Stimulated activated CD8-positive, alpha-beta memory T cell treated with anti-CD3 and anti-CD28 coated beads, Interleukin-4, amount 100 ng/mL, for 4 hours (primary cell): ENCODE results near the gene FBLN1.
"Not testable (repeated sequence)": the region's sequence is repeated elsewhere in the genome, so short reads cannot be mapped to it uniquely, and the experiment has no call there.

Source experiments
- DNase-seq, 2 donors: peaks; one replicate each; pipeline ENCODE4 v3.0.0-alpha.2; 2020; ENCODE audit warnings: low read depth in 2 of 2, low spot score in 1 of 2

The FBLN1 gene

GRCh38 chr22:45600790-45601730 lies 98.4 kb downstream of the FBLN1 start:
- DNase-seq = no peak

- no peak for DNase-seq
Measured at GRCh38 chr22:45602004-45602733, 99.5 kb downstream of the FBLN1 start.

DNA sequence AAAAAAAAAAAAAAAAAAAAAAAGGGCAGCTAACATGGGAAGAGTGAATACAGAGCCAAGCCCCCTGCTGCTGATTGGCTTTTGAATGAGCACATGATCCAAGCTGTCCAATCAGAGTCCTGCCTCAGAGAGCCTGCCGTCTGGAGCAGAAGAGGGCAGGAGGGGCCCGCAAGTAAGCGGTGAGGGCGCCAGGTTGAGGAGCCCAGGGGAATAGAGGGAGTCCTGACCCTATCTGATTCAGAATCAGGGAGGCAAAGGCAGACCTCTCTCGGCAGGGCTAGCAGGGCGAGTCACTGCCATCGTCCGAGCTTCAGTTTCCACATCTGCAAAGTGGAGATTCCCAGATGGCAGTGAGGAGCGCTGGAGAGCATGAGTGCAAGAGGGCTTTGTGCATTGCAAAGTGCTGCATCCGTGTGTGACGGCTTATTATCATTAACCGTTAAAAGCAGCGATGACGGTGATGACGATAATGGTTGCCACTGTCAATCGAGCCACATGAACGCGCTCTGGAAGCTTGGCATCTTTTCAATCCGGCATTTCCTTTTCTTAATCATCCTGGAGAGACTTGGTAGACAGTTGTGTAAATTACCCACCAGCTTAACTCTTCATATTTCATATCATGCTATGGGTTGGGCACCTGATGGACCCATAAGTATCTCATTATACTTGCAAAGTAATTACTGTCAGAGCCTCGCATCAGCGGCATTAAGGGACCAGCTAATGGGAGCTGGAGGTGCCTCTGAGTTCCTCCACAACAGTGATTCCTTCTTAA lies 100.3 kb downstream of the FBLN1 start:
- DNase-seq = no peak

- DNase-seq = no peak
Measured at GRCh38 chr22:45603619-45604018, 100.9 kb downstream of the FBLN1 start.

- not testable (repeated sequence) for DNase-seq
Measured at GRCh38 chr22:45608045-45608444, 105.4 kb downstream of the FBLN1 start.

- no peak for DNase-seq
Measured at GRCh38 chr22:45608763-45609180, 106.1 kb downstream of the FBLN1 start.

DNA sequence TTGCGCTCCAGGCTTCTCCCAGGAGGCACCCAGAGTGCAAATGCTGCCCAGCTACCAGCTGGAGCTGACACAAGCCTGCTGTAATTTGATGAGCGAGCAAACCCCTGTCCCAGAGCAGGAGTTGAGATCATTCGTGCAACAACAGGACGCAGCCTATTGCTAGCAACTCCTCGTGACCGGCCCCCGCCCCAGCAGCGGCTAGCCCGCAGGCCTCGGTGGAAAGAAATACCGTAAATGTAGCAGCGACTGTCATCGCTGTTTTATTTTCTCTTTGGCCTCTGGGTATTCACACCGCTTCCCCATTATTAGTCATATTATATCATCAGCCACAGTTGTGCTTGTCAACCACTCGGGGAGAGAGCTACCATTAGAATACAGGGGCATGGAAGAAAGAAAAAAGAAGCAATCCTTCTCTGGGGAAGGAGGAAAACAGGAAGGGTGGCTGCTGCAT lies 109.8 kb downstream of the FBLN1 start:
- no peak for DNase-seq

DNA sequence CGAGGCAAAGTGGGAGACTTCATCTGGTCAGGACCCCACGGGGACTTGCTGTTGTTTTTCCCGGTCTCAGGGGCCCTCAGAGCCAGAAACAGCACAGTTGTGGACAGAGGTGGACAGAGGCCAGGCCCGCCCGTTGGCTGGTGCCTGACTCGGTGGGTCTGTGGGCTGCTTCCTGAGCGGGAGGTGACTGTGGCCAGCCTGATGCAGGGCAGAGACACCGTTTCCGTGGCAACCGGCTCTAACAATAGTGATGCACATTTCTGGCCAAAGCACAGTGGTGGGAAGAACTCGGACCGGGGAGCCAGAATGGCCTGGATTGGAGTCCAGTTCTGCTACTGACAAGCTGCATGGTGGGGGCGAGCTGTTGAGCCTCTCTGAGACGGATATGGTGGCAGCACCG lies 110.3 kb downstream of the FBLN1 start:
- no peak for DNase-seq

GRCh38 chr22:45615364-45615763 lies 112.7 kb downstream of the FBLN1 start:
- DNase-seq = no peak

GRCh38 chr22:45616432-45616831 lies 113.7 kb downstream of the FBLN1 start:
- DNase-seq = no peak

DNA sequence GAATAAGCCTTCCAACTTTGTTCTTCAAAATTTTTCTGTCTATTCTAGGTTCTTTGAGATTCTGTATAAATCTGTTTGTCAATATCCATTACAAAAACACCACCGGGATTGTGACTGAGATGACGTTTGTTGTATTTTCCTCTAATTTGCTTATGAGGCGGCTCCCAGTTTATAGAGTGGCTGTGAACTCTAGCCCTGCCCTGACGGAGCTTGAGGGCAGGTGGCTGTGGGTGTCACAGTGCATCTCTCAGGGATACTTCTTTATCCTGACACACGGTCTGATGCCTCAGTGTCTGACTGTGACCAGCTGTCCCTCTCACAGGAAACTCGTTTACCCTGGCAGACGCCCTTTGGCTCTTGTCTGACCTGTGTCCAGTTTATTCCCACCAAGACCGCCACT lies 115.3 kb downstream of the FBLN1 start:
- DNase-seq = no peak

DNA sequence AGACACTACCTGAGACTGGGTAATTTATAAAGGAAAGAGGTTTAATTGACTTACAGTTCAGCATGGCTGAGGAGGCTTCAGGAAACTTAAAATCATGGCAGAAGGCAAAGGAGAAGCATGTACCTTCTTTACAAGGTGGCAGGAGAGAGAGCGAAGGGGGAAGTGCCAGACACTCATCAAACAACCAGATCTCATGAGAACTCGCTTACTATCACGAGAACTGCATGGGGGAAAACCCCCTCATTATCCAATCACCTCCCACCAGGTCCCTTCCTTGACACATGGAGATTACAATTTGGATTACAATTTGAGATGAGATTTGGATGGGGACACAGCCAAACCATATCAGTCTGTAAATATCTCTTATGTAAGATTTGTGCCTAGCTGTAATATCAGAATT lies 118.0 kb downstream of the FBLN1 start:
- DNase-seq = no peak

GRCh38 chr22:45621836-45622600 lies 119.3 kb downstream of the FBLN1 start:
- DNase-seq = no peak

DNA sequence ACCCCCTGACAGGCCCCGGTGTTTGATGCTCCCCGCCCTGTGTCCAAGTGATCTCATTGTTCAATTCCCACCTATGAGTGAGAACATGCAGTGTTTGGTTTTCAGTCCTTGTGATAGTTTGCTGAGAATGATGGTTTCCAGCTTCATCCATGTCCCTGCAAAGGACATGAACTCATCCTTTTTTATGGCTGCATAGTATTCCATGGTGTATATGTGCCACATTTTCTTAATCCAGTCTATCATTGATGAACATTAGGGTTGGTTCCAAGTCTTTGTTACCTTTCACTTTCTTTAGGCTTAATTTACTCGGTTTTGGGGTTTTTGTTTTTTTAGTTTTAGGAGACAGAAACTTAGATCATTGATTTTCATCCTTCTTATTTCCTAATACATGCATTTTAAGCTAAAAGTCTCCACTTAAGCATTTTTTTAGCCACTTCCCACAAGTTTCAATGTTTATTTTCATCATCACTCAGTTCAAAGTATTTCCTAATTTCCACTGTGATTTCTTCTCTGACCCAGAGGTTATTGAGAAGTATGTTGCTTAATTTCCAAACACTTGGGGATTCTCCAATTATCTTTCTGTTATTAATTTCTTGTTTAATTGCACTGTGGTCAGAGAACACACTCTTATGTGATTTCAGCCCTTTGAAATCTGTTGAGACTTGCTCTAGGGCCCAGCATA lies 120.9 kb downstream of the FBLN1 start:
- not testable (repeated sequence) for DNase-seq

- no peak for DNase-seq
Measured at GRCh38 chr22:45626198-45626651, 123.5 kb downstream of the FBLN1 start.

DNA sequence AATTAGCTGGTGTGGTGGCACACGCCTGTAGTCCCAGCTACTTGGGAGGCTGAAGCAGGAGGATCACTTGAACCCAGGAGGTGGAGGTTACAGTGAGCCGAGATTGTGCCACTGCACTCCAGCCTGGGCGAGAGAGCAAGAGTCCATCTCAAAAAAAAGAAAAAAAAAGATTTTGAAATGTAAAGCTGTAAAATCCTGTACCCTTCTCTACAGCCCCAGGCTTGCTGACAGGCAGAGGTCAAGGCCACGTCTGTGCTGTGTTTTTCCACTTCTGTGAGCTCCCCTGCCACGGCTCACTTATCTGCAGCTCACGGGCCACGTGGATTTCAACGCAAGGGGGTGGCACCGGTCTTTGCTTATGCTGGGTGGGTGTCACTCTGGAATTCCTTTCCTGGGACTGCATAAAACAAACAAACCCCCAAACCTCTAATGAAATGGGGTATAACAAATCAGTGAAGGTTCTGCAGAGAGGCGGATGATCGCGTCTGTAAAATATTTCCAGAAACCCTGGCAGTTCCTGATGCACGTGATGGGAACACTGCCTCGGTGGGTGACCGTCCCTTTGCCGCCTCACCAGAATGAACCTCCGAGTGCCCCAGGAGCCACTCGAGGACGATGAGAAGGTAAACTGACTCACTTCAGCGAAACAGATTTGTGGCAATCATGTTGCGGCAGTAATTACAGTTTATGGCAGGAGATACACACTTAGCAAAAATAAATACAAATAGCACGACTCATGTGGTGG lies 125.0 kb downstream of the FBLN1 start:
- DNase-seq = no peak

DNA sequence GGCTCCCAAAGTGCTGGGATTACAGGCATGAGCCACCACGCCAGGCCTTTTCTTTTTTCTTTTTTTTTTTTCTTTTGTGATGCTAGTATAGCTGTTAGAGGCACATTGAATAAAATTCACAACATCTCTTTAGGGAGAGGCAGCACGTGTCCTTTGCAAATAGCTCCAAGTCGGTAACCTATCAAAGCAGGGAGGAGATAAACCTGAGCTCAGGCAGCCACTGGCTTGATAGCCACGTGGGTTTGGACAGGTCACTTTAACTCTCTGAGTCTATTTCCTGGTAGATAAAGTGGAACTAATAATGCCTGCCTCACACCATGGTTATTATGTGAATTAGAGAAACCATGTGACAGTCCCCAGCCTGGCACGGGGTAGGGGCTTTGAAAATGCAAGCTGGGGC lies 125.8 kb downstream of the FBLN1 start:
- no peak for DNase-seq

GRCh38 chr22:45629469-45630089 lies 126.9 kb downstream of the FBLN1 start:
- DNase-seq = no peak

DNA sequence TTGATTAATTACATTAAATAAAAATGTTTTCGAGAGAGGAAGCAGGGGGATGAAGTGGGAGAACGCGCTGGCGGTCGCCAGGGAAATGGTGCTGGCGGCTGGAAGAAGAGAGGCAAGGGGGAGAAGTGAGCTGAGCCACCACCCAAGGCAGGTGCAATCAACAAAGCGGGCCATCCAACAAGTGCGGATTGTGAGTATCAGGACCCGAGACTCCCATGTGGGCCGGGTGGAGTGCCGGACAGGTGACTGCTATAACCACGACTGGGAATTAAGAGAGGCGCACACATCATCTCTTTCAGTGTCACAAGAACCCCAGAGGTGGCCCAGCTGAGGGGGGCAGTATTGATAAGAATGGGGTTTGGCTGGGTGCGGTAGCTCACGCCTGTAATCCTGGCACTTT lies 127.8 kb downstream of the FBLN1 start:
- no peak for DNase-seq
